Liver (tissue), 9 donors: ENCODE results near the gene AMMECR1. TPM values are rescaled to one million over a fixed set of nuclear protein-coding genes. Genes with fewer than 3 reads are reported as not detected.
"Not testable (repeated sequence)": the region's sequence is repeated elsewhere in the genome, so short reads cannot be mapped to it uniquely, and the experiment has no call there.

Experiments
- DNase-seq: peaks from one replicate; pipeline ENCODE4 v3.0.0-alpha.2; 2017; ENCODE audit warnings: low spot score
- H3K27ac ChIP-seq, 2 donors: one replicate each; pipeline ENCODE4 v1.7.0; 2013; ENCODE audit warnings: inconsistent platforms in 2 of 2, low read length in 2 of 2, control low read depth in 1 of 2, low read depth in 1 of 2, mild to moderate bottlenecking in 1 of 2
- H3K27me3 ChIP-seq, 4 donors: one replicate each; pipeline versions ENCODE4 v1.6.1 to v1.7.0; 2013; ENCODE audit warnings: low read length in 3 of 4, inconsistent platforms in 1 of 4, mild to moderate bottlenecking in 1 of 4, moderate library complexity in 1 of 4; ENCODE audit not compliant: control insufficient read depth in 4 of 4, insufficient read depth in 4 of 4
- H3K36me3 ChIP-seq, 4 donors: one replicate each; pipeline versions ENCODE4 v1.6.1 to v1.7.0; 2013; ENCODE audit warnings: low read length in 3 of 4, mild to moderate bottlenecking in 3 of 4, low read depth in 1 of 4, moderate library complexity in 1 of 4; ENCODE audit not compliant: control insufficient read depth in 4 of 4, insufficient read depth in 3 of 4
- H3K4me1 ChIP-seq, 4 donors: one replicate each; pipeline versions ENCODE4 v1.6.1 to v1.7.0; 2013; ENCODE audit warnings: low read length in 3 of 4, mild to moderate bottlenecking in 3 of 4, moderate library complexity in 1 of 4; ENCODE audit not compliant: control insufficient read depth in 4 of 4, insufficient read depth in 4 of 4
- H3K4me3 ChIP-seq, 3 donors: one replicate each; pipeline versions ENCODE4 v1.6.1 to v1.7.0; 2013; ENCODE audit warnings: low read length in 3 of 3, control low read depth in 1 of 3, low read depth in 1 of 3, mild to moderate bottlenecking in 1 of 3
- H3K9ac ChIP-seq, 2 donors: one replicate each; pipeline ENCODE4 v1.7.0; 2013; ENCODE audit warnings: low read length in 2 of 2, mild to moderate bottlenecking in 2 of 2, moderate library complexity in 2 of 2, control low read depth in 1 of 2, low read depth in 1 of 2
- H3K9me3 ChIP-seq, 4 donors: one replicate each; pipeline versions ENCODE4 v1.6.1 to v1.7.0; 2013; ENCODE audit warnings: low read length in 3 of 4; ENCODE audit not compliant: control insufficient read depth in 4 of 4
- EGR1 ChIP-seq, 2 donors: IDR thresholded peaks; 2 replicates each; pipeline ENCODE4 v1.6.1; 2016 to 2018; ENCODE audit warnings: antibody characterized with exemption in 2 of 2, low read depth in 2 of 2
- FOXA1 ChIP-seq: IDR thresholded peaks from 2 replicates; pipeline ENCODE4 v1.6.1; 2016; ENCODE audit warnings: antibody characterized with exemption
- FOXA2 ChIP-seq: IDR thresholded peaks from 2 replicates; pipeline ENCODE4 v1.6.1; 2016; ENCODE audit warnings: antibody characterized with exemption
- GABPA ChIP-seq, 2 donors: IDR thresholded peaks in 1 of 2; conservative IDR thresholded peaks in 1 of 2; 2 replicates each; pipeline ENCODE4 v1.6.1; 2016; ENCODE audit warnings: antibody characterized with exemption in 2 of 2, mild to moderate bottlenecking in 1 of 2, moderate library complexity in 1 of 2
- HNF4A ChIP-seq, 2 donors: conservative IDR thresholded peaks; 2 replicates each; pipeline ENCODE4 v1.6.1; 2016; ENCODE audit warnings: antibody characterized with exemption in 2 of 2, mild to moderate bottlenecking in 2 of 2
- JUND ChIP-seq, 2 donors: IDR thresholded peaks; 2 replicates each; pipeline ENCODE4 v1.6.1; 2016; ENCODE audit warnings: antibody characterized with exemption in 2 of 2
- NR2F2 ChIP-seq: IDR thresholded peaks from 2 replicates; pipeline ENCODE4 v1.6.1; 2016; ENCODE audit warnings: antibody characterized with exemption
- RAD21 ChIP-seq, 2 donors: IDR thresholded peaks; 2 replicates each; pipeline ENCODE4 v1.6.1; 2016; ENCODE audit warnings: antibody characterized with exemption in 2 of 2, mild to moderate bottlenecking in 2 of 2
- RXRA ChIP-seq, 2 donors: IDR thresholded peaks; 2 replicates each; pipeline ENCODE4 v1.6.1; 2017 to 2018; ENCODE audit warnings: antibody characterized with exemption in 2 of 2, mild to moderate bottlenecking in 1 of 2
- SP1 ChIP-seq: IDR thresholded peaks from 2 replicates; pipeline ENCODE4 v1.6.1; 2018; ENCODE audit warnings: antibody characterized with exemption, mild to moderate bottlenecking
- TAF1 ChIP-seq: conservative IDR thresholded peaks from 2 replicates; pipeline ENCODE4 v1.6.1; 2016; ENCODE audit warnings: antibody characterized with exemption, mild to moderate bottlenecking
- YY1 ChIP-seq: IDR thresholded peaks from 2 replicates; pipeline ENCODE4 v1.6.1; 2016; ENCODE audit warnings: antibody characterized with exemption, mild to moderate bottlenecking
- ZBTB33 ChIP-seq: IDR thresholded peaks from 2 replicates; pipeline ENCODE4 v1.6.1; 2016; ENCODE audit warnings: antibody characterized with exemption
- WGBS: extraction: QIAGEN DNeasy Blood & Tissue Kit; methylation state at CpG from one replicate; pipeline ENCODE4 v1.1.7; 2013; 5-methylcytosine and 5-hydroxymethylcytosine counted together
- polyA plus RNA-seq, 2 donors: library from polyadenylated mRNA; stranded (reverse) in 1 of 2; unstranded in 1 of 2; fragments of 200-250 nt in 1 of 2; fragments of >200 nt in 1 of 2; fragmentation: Nextera tagmentation in 1 of 2; extraction: Ambion mirVana in 1 of 2; gene quantifications; one replicate each; pipeline versions ENCODE4 v1.2.1 to v1.2.3, GENCODE V29; 2013 to 2015
- total RNA-seq, 2 donors: library from RNA; depleted of rRNA; stranded (reverse); fragments of >200 nt; gene quantifications; one replicate each; pipeline ENCODE4 v1.2.3, GENCODE V29; 2014
- TF ChIP-seq, protein P1 (sequence below): IDR thresholded peaks from 2 replicates; pipeline ENCODE4 v1.6.1; 2016; ENCODE audit warnings: antibody characterized with exemption
- TF ChIP-seq, protein P2 (sequence below): IDR thresholded peaks from 2 replicates; pipeline ENCODE4 v1.6.1; 2016; ENCODE audit warnings: antibody characterized with exemption
- TF ChIP-seq, protein P3 (sequence below): IDR thresholded peaks from 2 replicates; pipeline ENCODE4 v1.6.1; 2016; ENCODE audit warnings: antibody characterized with exemption, mild to moderate bottlenecking
- donor health status: healthy.
- donor health status: healthy.
- donor health status: healthy.
- donor health status: healthy.
- donor health status: healthy.

The AMMECR1 gene
- total and polyA plus RNA-seq, 4 donors: 1.7 to 30.9 (median 3.6) TPM

GRCh38 chrX:110229497-110230111 lies 88.3 kb downstream of the AMMECR1 start:
- not testable (repeated sequence) for H3K27ac ChIP-seq, H3K4me1 ChIP-seq, H3K9ac ChIP-seq, H3K36me3 ChIP-seq, DNase-seq, H3K9me3 ChIP-seq, H3K27me3 ChIP-seq
- H3K4me3 ChIP-seq: peak overlapping the region in 1 of 3 donors; percentile 21
- 56% methylated on average over 21 of the region's 21 CpGs for WGBS
- peak; percentile 53 for TF ChIP-seq YY1

GRCh38 chrX:110228453-110228852 lies 89.4 kb downstream of the AMMECR1 start:
- WGBS: 94% methylated on average over 5 of the region's 5 CpGs
- Histone ChIP-seq H3K36me3 (no peaks in the 10 kb centered on the region), H3K4me1 (no peaks in the 10 kb centered on the region), H3K27me3 (no peaks in the 10 kb centered on the region), H3K4me3 (no peak overlapping the region), H3K9me3 (no peaks in the 10 kb centered on the region), H3K9ac (no peak overlapping the region), H3K27ac (no peak overlapping the region)
- DNase-seq: no peak
- TF ChIP-seq, protein P1, sequence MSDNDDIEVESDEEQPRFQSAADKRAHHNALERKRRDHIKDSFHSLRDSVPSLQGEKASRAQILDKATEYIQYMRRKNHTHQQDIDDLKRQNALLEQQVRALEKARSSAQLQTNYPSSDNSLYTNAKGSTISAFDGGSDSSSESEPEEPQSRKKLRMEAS: no peak
- TF ChIP-seq HNF4A (conservative IDR thresholded peaks at IDR 0.05) (no peak), FOXA1 (no peak), TAF1 (no peak), NR2F2 (no peak), RXRA (IDR thresholded peaks at IDR 0.05) (no peak), ZBTB33 (no peak), FOXA2 (no peak), GABPA (IDR thresholded peaks at IDR 0.05 in 1 of 2, conservative IDR thresholded peaks at IDR 0.05 in 1 of 2) (no peak), RAD21 (IDR thresholded peaks at IDR 0.05) (no peak), EGR1 (IDR thresholded peaks at IDR 0.05; ENCODE audit: low read depth in 2 of 2) (no peak), SP1 (no peak), JUND (IDR thresholded peaks at IDR 0.05) (no peak)
- TF ChIP-seq, protein P2, sequence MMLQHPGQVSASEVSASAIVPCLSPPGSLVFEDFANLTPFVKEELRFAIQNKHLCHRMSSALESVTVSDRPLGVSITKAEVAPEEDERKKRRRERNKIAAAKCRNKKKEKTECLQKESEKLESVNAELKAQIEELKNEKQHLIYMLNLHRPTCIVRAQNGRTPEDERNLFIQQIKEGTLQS: no peak

DNA sequence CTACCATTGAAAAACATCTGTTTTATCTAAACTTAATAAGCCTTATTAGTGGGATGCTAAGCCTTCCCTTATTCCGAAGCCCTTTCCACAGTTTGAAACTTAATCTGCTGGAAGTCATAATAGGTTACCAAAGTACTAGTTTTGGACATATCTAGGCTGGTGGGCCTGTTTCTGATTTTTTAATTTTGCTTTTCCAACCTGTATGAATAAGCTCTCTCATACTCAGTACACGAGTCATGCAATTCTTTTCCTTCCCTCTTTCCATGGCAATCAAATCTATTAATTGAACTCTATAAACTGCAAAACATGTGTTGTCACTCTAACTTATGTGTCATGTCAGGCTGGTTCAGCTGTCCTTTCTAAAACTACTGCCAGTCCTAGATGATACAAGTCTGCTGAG lies 91.0 kb downstream of the AMMECR1 start:
- Histone ChIP-seq H3K4me1 (no peaks in the 10 kb centered on the region), H3K9me3 (no peaks in the 10 kb centered on the region), H3K27ac (no peak overlapping the region), H3K36me3 (no peaks in the 10 kb centered on the region), H3K9ac (no peak overlapping the region), H3K27me3 (no peaks in the 10 kb centered on the region), H3K4me3 (no peak overlapping the region)
- no peak for DNase-seq
- 100% methylated on average over 2 of the region's 2 CpGs for WGBS
- TF ChIP-seq RXRA (IDR thresholded peaks at IDR 0.05): no peak
- TF ChIP-seq, protein P3, sequence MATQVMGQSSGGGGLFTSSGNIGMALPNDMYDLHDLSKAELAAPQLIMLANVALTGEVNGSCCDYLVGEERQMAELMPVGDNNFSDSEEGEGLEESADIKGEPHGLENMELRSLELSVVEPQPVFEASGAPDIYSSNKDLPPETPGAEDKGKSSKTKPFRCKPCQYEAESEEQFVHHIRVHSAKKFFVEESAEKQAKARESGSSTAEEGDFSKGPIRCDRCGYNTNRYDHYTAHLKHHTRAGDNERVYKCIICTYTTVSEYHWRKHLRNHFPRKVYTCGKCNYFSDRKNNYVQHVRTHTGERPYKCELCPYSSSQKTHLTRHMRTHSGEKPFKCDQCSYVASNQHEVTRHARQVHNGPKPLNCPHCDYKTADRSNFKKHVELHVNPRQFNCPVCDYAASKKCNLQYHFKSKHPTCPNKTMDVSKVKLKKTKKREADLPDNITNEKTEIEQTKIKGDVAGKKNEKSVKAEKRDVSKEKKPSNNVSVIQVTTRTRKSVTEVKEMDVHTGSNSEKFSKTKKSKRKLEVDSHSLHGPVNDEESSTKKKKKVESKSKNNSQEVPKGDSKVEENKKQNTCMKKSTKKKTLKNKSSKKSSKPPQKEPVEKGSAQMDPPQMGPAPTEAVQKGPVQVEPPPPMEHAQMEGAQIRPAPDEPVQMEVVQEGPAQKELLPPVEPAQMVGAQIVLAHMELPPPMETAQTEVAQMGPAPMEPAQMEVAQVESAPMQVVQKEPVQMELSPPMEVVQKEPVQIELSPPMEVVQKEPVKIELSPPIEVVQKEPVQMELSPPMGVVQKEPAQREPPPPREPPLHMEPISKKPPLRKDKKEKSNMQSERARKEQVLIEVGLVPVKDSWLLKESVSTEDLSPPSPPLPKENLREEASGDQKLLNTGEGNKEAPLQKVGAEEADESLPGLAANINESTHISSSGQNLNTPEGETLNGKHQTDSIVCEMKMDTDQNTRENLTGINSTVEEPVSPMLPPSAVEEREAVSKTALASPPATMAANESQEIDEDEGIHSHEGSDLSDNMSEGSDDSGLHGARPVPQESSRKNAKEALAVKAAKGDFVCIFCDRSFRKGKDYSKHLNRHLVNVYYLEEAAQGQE: no peak
- no peak for TF ChIP-seq NR2F2
- no peak for TF ChIP-seq EGR1 (IDR thresholded peaks at IDR 0.05; ENCODE audit: low read depth in 2 of 2)
- no peak for TF ChIP-seq RAD21 (IDR thresholded peaks at IDR 0.05)
- TF ChIP-seq YY1: no peak
- TF ChIP-seq SP1: no peak
